K562 (cell line): Measurements from ENCODE around the gene RPS10. TPM values are rescaled to one million over a fixed set of nuclear protein-coding genes. Genes with fewer than 3 reads are reported as not detected.

ENCODE experiments used
- ADNP ChIP-seq: fragments of 200-800 bp; sonication (Bioruptor generic); IDR thresholded peaks from 2 replicates; pipeline ENCODE4 v1.6.1; 2016; ENCODE audit warnings: missing genetic modification characterization, missing compliant biosample characterization
- BCOR ChIP-seq: fragments of 450-650 bp; IDR thresholded peaks from 2 replicates; pipeline ENCODE4 v1.6.1; 2016
- CBFA2T2 ChIP-seq: fragments of 450-650 bp; conservative IDR thresholded peaks from 2 replicates; pipeline ENCODE4 v1.6.1; 2017; ENCODE audit warnings: mild to moderate bottlenecking
- CHD4 ChIP-seq: fragments of 200-600 bp; sonication (generic); IDR thresholded peaks from 3 replicates; pipeline ENCODE4 v1.6.1; 2012; ENCODE audit warnings: low read depth, mild to moderate bottlenecking, mixed read lengths, low read length, inconsistent platforms; ENCODE audit not compliant: insufficient read depth, insufficient replicate concordance, poor library complexity, severe bottlenecking
- DEAF1 ChIP-seq: fragments of 450-650 bp; formaldehyde crosslinking; IDR thresholded peaks from 2 replicates; pipeline ENCODE4 v1.4.0; 2020; ENCODE audit warnings: mild to moderate bottlenecking, moderate library complexity
- HDAC2 ChIP-seq: fragments of 450-650 bp; IDR thresholded peaks from 2 replicates; pipeline ENCODE4 v1.6.1; 2016; ENCODE audit warnings: mild to moderate bottlenecking
- JUND ChIP-seq, 2 experiments: IDR thresholded peaks; 2 replicates in 1 of 2; 3 replicates in 1 of 2; pipeline ENCODE4 v1.6.1; 2011; ENCODE audit warnings: borderline replicate concordance in 2 of 2, low read depth in 2 of 2, low read length in 2 of 2, improper control_type of control experiment in 1 of 2, missing biosample characterization in 1 of 2, missing genetic modification characterization in 1 of 2, missing genetic modification reagents in 1 of 2
- KDM1A ChIP-seq, 2 experiments: fragments of 450-650 bp; IDR thresholded peaks; 2 replicates each; pipeline ENCODE4 v1.6.1; 2016; ENCODE audit warnings: mild to moderate bottlenecking in 2 of 2
- POU5F1 ChIP-seq: fragments of 150-350 bp; IDR thresholded peaks from 2 replicates; pipeline ENCODE4 v1.6.1; 2014; ENCODE audit warnings: borderline replicate concordance, low read length, low read depth, mild to moderate bottlenecking; ENCODE audit not compliant: partially characterized antibody
- PRDM10 ChIP-seq: fragments of 450-650 bp; IDR thresholded peaks from 2 replicates; pipeline ENCODE4 v1.6.1; 2018; ENCODE audit not compliant: partially characterized antibody
- RBM25 ChIP-seq: fragments of 200-400 bp; formaldehyde crosslinking; IDR thresholded peaks from 2 replicates; pipeline ENCODE4 v1.6.1; 2018; ENCODE audit warnings: low read length, low read depth, moderate library complexity; ENCODE audit not compliant: severe bottlenecking
- RCOR1 ChIP-seq, 2 experiments: IDR thresholded peaks; 2 replicates each; pipeline ENCODE4 v1.6.1; 2012; ENCODE audit warnings: low read depth in 2 of 2, low read length in 2 of 2, borderline replicate concordance in 1 of 2, improper control_type of control experiment in 1 of 2
- TAL1 ChIP-seq: fragments of 450-650 bp; IDR thresholded peaks from 2 replicates; pipeline ENCODE4 v1.6.1; 2016; ENCODE audit warnings: mild to moderate bottlenecking
- TBP ChIP-seq: optimal IDR thresholded peaks from 2 replicates; pipeline ENCODE3; 2011; ENCODE audit warnings: low read depth, low read length, improper control_type of control experiment
- ZC3H4 ChIP-seq: sonication (generic); formaldehyde crosslinking; IDR thresholded peaks from 2 replicates; pipeline ENCODE4 v1.9.0; 2021; ENCODE audit warnings: missing genetic modification reagents, borderline replicate concordance
- ZNF12 ChIP-seq: sonication (generic); formaldehyde crosslinking; IDR thresholded peaks from 2 replicates; pipeline ENCODE4 v1.4.0; 2020; ENCODE audit warnings: mild to moderate bottlenecking, missing genetic modification reagents
- ZNF143 ChIP-seq: sonication (generic); formaldehyde crosslinking; IDR thresholded peaks from 2 replicates; pipeline ENCODE4 v1.9.0; 2022; ENCODE audit warnings: mild to moderate bottlenecking, missing genetic modification reagents
- ZNF263 ChIP-seq: sonication (generic); formaldehyde crosslinking; IDR thresholded peaks from 2 replicates; pipeline ENCODE4 v1.8.0; 2022; ENCODE audit warnings: mild to moderate bottlenecking, missing genetic modification reagents, borderline replicate concordance
- polyA plus RNA-seq, 8 experiments: library from polyadenylated mRNA; depleted of rRNA in 4 of 8; stranded (reverse) in 5 of 8; unstranded in 3 of 8; fragments of >200 nt; fragmentation: Nextera tagmentation in 2 of 8; fragmentation: Illumina TruSeq in 1 of 8; extraction: Ambion mirVana in 2 of 8; extraction: Trizol in 1 of 8; gene quantifications; 2 replicates each; pipeline versions ENCODE4 v1.2.1 to v1.2.3, GENCODE V29; 2011 to 2014; ENCODE audit warnings: inconsistent platforms in 1 of 8, missing spikeins in 1 of 8
- total RNA-seq, 7 experiments: library from RNA; depleted of rRNA in 6 of 7; stranded (reverse); fragments of >200 nt in 6 of 7; fragmentation: Illumina TruSeq in 2 of 7; extraction: Trizol in 2 of 7; gene quantifications; 2 replicates each; pipeline versions ENCODE4 v1.2.1 to v1.2.3, GENCODE V29; 2011 to 2021; ENCODE audit warnings: low replicate concordance in 1 of 7

RPS10 gene
- total and polyA plus RNA-seq, 9 of the 15 experiments (the other 6 are each of a cell fraction or from before 2014, with no cell fraction given): 2,680 to 5,251 (median 3,876) TPM

DNA sequence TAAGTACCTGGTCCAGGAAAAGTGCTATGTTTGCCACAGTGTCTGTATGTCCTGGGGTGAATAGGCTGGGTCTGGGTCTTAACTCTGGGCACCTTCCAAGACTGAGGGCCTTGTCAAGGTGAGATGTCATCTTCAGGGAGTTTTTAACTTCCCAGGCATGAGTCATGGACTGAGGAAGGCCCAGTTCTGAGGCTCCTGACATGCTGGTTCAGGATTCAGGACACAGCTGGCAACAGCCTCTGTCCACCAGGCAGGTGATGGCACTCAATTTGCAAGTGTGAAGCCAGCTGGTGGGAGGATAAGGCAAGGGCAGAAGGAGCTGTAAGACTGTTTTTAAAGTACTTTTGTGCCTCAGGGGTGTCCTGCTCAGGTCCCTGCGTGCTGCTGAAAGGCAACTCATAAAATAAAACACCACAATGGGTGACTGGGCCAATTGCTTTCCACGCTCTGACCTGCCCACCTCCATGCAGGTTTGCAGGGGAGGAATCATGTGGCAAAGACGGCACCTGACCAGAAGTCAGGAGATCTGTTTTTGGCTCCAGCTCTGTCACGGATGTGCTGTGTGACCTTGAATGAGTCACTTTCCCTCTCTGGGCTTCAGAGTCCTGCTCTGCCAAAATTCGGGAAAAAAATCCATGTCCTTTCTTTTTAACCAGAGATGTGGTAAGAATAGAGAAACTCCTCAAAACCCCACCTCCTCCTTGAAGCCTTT lies 35.1 kb upstream of the RPS10 start (continued):
- TF ChIP-seq ZNF12 (peak; percentile 91), RCOR1 (IDR thresholded peaks at IDR 0.05; ENCODE audit: borderline replicate concordance in 1 of 2, low read depth in 2 of 2, low read length in 2 of 2) (peak in 1 of 2 experiments; percentile 62; a peak in 2 of 4 replicates), RBM25 (peak; percentile 98), PRDM10 (no peak), TBP (no peak), ZC3H4 (CRISPR knock-in tag) (no peak), ZNF263 (CRISPR knock-in tag) (no peak), HDAC2 (peak; percentile 79; the same call in 1 of the 2 replicates), CBFA2T2 (no peak), DEAF1 (CRISPR knock-in tag) (no peak), ADNP (tag) (peak; percentile 70; the same call in 1 of the 2 replicates), POU5F1 (no peak), JUND (IDR thresholded peaks at IDR 0.05; ENCODE audit: borderline replicate concordance, low read depth, low read length) (0 out of 2 replicates have a peak, but pooled peaks have one; percentile 16), JUND (tag; IDR thresholded peaks at IDR 0.05; ENCODE audit: borderline replicate concordance, low read depth, low read length) (no peak), KDM1A (IDR thresholded peaks at IDR 0.05) (peak; percentile 47 to 82; a peak in 3 of 4 replicates), BCOR (peak; percentile 95), CHD4 (peak; percentile 57), TAL1 (no peak), ZNF143 (CRISPR knock-in tag) (no peak)
